Mesothelial cell of epicardium (in vitro differentiated cells): ENCODE results near the gene DUSP22. TPM values are rescaled to one million over a fixed set of nuclear protein-coding genes. Genes with fewer than 3 reads are reported as not detected.

ENCODE experiments used
- DNase-seq, 2 experiments: peaks; one replicate each; pipeline ENCODE4 v3.0.0; 2021; ENCODE audit warnings: low spot score in 2 of 2; ENCODE audit not compliant: unreplicated experiment in 2 of 2
- H3K27ac Mint-ChIP-seq: 2 replicates; pipeline ENCODE4 v1.8.0; 2021; ENCODE audit warnings: mixed read lengths
- H3K27me3 Mint-ChIP-seq: 2 replicates; pipeline ENCODE4 v1.8.0; 2021; ENCODE audit warnings: low read depth, mixed read lengths
- H3K36me3 Mint-ChIP-seq: 2 replicates; pipeline ENCODE4 v1.8.0; 2021; ENCODE audit warnings: mixed read lengths
- H3K4me1 Mint-ChIP-seq: 2 replicates; pipeline ENCODE4 v1.8.0; 2021; ENCODE audit warnings: mixed read lengths
- H3K4me3 Mint-ChIP-seq: 2 replicates; pipeline ENCODE4 v1.8.0; 2021; ENCODE audit warnings: mild to moderate bottlenecking, moderate library complexity, mixed read lengths
- H3K9me3 Mint-ChIP-seq: 2 replicates; pipeline ENCODE4 v1.8.0; 2021; ENCODE audit warnings: mixed read lengths
- total RNA-seq: library from RNA; stranded (reverse); gene quantifications from 3 replicates; pipeline ENCODE4 v1.2.1, GENCODE V29; 2021
- TF ChIP-seq, protein P1 (sequence below): fragments of 200-600 bp; sonication (generic); IDR thresholded peaks from one replicate; pipeline ENCODE4 v1.5.0; 2021; ENCODE audit warnings: antibody characterized with exemption; ENCODE audit not compliant: unreplicated experiment

The DUSP22 gene
- total RNA-seq, 1 donor from 2014 or later, result 32.0 TPM

GRCh38 chr6:251920-252319 lies 40.4 kb upstream of the DUSP22 start:
- Mint-ChIP-seq H3K27ac (no peak overlapping the region), H3K9me3 (peaks cover 4% of the 10 kb centered on the region), H3K4me1 (no peaks in the 10 kb centered on the region), H3K27me3 (peaks cover 45% of the 10 kb centered on the region), H3K36me3 (no peaks in the 10 kb centered on the region), H3K4me3 (no peak overlapping the region)
- no peak for DNase-seq
- TF ChIP-seq, protein P1, sequence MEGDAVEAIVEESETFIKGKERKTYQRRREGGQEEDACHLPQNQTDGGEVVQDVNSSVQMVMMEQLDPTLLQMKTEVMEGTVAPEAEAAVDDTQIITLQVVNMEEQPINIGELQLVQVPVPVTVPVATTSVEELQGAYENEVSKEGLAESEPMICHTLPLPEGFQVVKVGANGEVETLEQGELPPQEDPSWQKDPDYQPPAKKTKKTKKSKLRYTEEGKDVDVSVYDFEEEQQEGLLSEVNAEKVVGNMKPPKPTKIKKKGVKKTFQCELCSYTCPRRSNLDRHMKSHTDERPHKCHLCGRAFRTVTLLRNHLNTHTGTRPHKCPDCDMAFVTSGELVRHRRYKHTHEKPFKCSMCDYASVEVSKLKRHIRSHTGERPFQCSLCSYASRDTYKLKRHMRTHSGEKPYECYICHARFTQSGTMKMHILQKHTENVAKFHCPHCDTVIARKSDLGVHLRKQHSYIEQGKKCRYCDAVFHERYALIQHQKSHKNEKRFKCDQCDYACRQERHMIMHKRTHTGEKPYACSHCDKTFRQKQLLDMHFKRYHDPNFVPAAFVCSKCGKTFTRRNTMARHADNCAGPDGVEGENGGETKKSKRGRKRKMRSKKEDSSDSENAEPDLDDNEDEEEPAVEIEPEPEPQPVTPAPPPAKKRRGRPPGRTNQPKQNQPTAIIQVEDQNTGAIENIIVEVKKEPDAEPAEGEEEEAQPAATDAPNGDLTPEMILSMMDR, result no peak

- Mint-ChIP-seq H3K27me3 (peaks cover 40% of the 10 kb centered on the region), H3K9me3 (peaks cover 8% of the 10 kb centered on the region), H3K27ac (no peak overlapping the region), H3K4me3 (no peak overlapping the region), H3K36me3 (no peaks in the 10 kb centered on the region), H3K4me1 (no peaks in the 10 kb centered on the region)
- DNase-seq, result no peak
- TF ChIP-seq, protein P1, result no peak
Observed at GRCh38 chr6:252775-253535, 39.3 kb upstream of the DUSP22 start.

GRCh38 chr6:254016-254415 lies 38.3 kb upstream of the DUSP22 start:
- H3K27me3 Mint-ChIP-seq, result peaks cover 37% of the 10 kb centered on the region
- no peak overlapping the region for H3K4me3 Mint-ChIP-seq
- peaks cover 11% of the 10 kb centered on the region for H3K9me3 Mint-ChIP-seq
- DNase-seq, result no peak
- H3K4me1 Mint-ChIP-seq, result no peaks in the 10 kb centered on the region
- H3K27ac Mint-ChIP-seq, result no peak overlapping the region
- TF ChIP-seq, protein P1, result no peak
- H3K36me3 Mint-ChIP-seq, result no peaks in the 10 kb centered on the region

GRCh38 chr6:255041-255750 lies 37.1 kb upstream of the DUSP22 start:
- Mint-ChIP-seq H3K4me1 (no peaks in the 10 kb centered on the region), H3K4me3 (no peak overlapping the region), H3K9me3 (peaks cover 10% of the 10 kb centered on the region), H3K27me3 (peaks cover 30% of the 10 kb centered on the region), H3K27ac (no peak overlapping the region), H3K36me3 (no peaks in the 10 kb centered on the region)
- DNase-seq, result no peak
- TF ChIP-seq, protein P1, result no peak

- Mint-ChIP-seq H3K4me3 (no peak overlapping the region), H3K27ac (no peak overlapping the region), H3K36me3 (no peaks in the 10 kb centered on the region)
Observed at GRCh38 chr6:255751-256083, 36.6 kb upstream of the DUSP22 start.

More at GRCh38 chr6:255751-256083, 36.6 kb upstream of the DUSP22 start:
- Mint-ChIP-seq H3K4me1 (no peaks in the 10 kb centered on the region), H3K27me3 (peaks cover 28% of the 10 kb centered on the region), H3K9me3 (peaks cover 11% of the 10 kb centered on the region)
- DNase-seq, result no peak
- TF ChIP-seq, protein P1, result no peak
